Measurements from ENCODE around the gene ARMC9. TPM values are rescaled to one million over a fixed set of nuclear protein-coding genes. Genes with fewer than 3 reads are reported as not detected.
"Not testable (repeated sequence)": the region's sequence is repeated elsewhere in the genome, so short reads cannot be mapped to it uniquely, and the experiment has no call there.

ARMC9 gene
- total and polyA plus RNA-seq, 9 donors = 16.7 to 33.5 (median 29.3) TPM

GRCh38 chr2:231298091-231298490 is 99.7 kb downstream of the ARMC9 start:
- no peak for DNase-seq
- no peaks in the 10 kb centered on the region for H3K9me3 ChIP-seq

GRCh38 chr2:231299267-231299666 is 100.8 kb downstream of the ARMC9 start:
- TF ChIP-seq POLR2A (IDR thresholded peaks at IDR 0.05) (no peak), EP300 (IDR thresholded peaks at IDR 0.05) (no peak), CTCF (IDR thresholded peaks at IDR 0.05) (no peak)
- no peak overlapping the region for H3K27ac ChIP-seq
- H3K36me3 ChIP-seq = no peaks in the 10 kb centered on the region
- H3K4me1 ChIP-seq (ENCODE audit: insufficient read depth) = no peaks in the 10 kb centered on the region
- no peak overlapping the region for H3K4me3 ChIP-seq
- 94 to 95% (median 94%) methylated on average over 7 of the region's 7 CpGs for WGBS, 3 donors
- no peaks in the 10 kb centered on the region for H3K27me3 ChIP-seq
- no peaks in the 10 kb centered on the region for H3K9me3 ChIP-seq
- DNase-seq = no peak
- intact Hi-C loops (cut with DNase I) = loop anchor here in 2 of 4 donors (5.0 to 10.0 kb wide), 2 partner anchors 113 to 116 kb away; no protein-coding TSS in a partner anchor

More at GRCh38 chr2:231298091-231298490, 99.7 kb downstream of the ARMC9 start:
- 93 to 95% (median 93%) methylated on average over 8 of the region's 8 CpGs for WGBS, 3 donors
- Histone ChIP-seq H3K27me3 (no peaks in the 10 kb centered on the region), H3K36me3 (no peaks in the 10 kb centered on the region), H3K4me1 (ENCODE audit: insufficient read depth) (no peaks in the 10 kb centered on the region), H3K27ac (no peak overlapping the region), H3K4me3 (no peak overlapping the region)
- intact Hi-C loops (cut with DNase I) = loop anchor here in 2 of 4 donors (5.0 to 10.0 kb wide), 2 partner anchors 114 to 117 kb away; no protein-coding TSS in a partner anchor
- TF ChIP-seq CTCF (IDR thresholded peaks at IDR 0.05) = no peak
- TF ChIP-seq EP300 (IDR thresholded peaks at IDR 0.05) = no peak
- TF ChIP-seq POLR2A (IDR thresholded peaks at IDR 0.05) = no peak

- TF ChIP-seq CTCF (IDR thresholded peaks at IDR 0.05) (no peak), POLR2A (IDR thresholded peaks at IDR 0.05) (no peak), EP300 (IDR thresholded peaks at IDR 0.05) (no peak)
- Histone ChIP-seq H3K4me3 (no peak overlapping the region), H3K27me3 (no peaks in the 10 kb centered on the region), H3K36me3 (no peaks in the 10 kb centered on the region), H3K27ac (no peak overlapping the region), H3K4me1 (ENCODE audit: insufficient read depth) (no peaks in the 10 kb centered on the region), H3K9me3 (no peaks in the 10 kb centered on the region)
- intact Hi-C loops (cut with DNase I) = loop anchor here in 1 of 4 donors (10.0 kb wide), 1 partner anchor 95 kb away; the partner anchor contains the start of gene B3GNT7
- no peak for DNase-seq
- 86 to 91% (median 88%) methylated on average over 8 of the region's 8 CpGs for WGBS, 3 donors
Observed at GRCh38 chr2:231300020-231300721, 101.7 kb downstream of the ARMC9 start.

GRCh38 chr2:231300722-231301076 is 102.3 kb downstream of the ARMC9 start:
- 86 to 89% (median 88%) methylated on average over 3 of the region's 3 CpGs for WGBS, 3 donors

GRCh38 chr2:231304259-231304658 is 105.8 kb downstream of the ARMC9 start:
- not testable (repeated sequence) for H3K4me1 ChIP-seq (ENCODE audit: insufficient read depth); H3K9me3 ChIP-seq; DNase-seq; H3K27ac ChIP-seq; H3K36me3 ChIP-seq; H3K27me3 ChIP-seq; H3K4me3 ChIP-seq
- intact Hi-C loops (cut with DNase I) = loop anchor here in 1 of 4 donors (10.0 kb wide), 1 partner anchor 91 kb away; the partner anchor contains the start of gene B3GNT7
- WGBS, 3 donors = 90 to 97% (median 95%) methylated on average over 6 of the region's 6 CpGs

More at GRCh38 chr2:231300722-231301076, 102.3 kb downstream of the ARMC9 start:
- DNase-seq = no peak
- Histone ChIP-seq H3K27me3 (no peaks in the 10 kb centered on the region), H3K9me3 (no peaks in the 10 kb centered on the region), H3K27ac (no peak overlapping the region), H3K36me3 (no peaks in the 10 kb centered on the region), H3K4me1 (ENCODE audit: insufficient read depth) (no peaks in the 10 kb centered on the region), H3K4me3 (no peak overlapping the region)
- TF ChIP-seq POLR2A (IDR thresholded peaks at IDR 0.05) (no peak), CTCF (IDR thresholded peaks at IDR 0.05) (no peak), EP300 (IDR thresholded peaks at IDR 0.05) (no peak)
- intact Hi-C loops (cut with DNase I) = loop anchor here in 1 of 4 donors (10.0 kb wide), 1 partner anchor 94 kb away; the partner anchor contains the start of gene B3GNT7

All from ovary (tissue), 9 donors.